Midbrain (tissue), 1 donor: ENCODE results near the gene CHEK1.

ENCODE experiments used
- DNase-seq: peaks from one replicate; lab custom pipeline; 2025; lab: John Stamatoyannopoulos, UW

CHEK1 gene

GRCh38 chr11:125626288-125626950, 1.5 kb downstream of the CHEK1 start:
- no peak for DNase-seq

- no peak for DNase-seq
Observed at GRCh38 chr11:125627236-125627910, 2.4 kb downstream of the CHEK1 start.

- DNase-seq = no peak
Observed at GRCh38 chr11:125637840-125638239, 12.9 kb downstream of the CHEK1 start.

- DNase-seq = no peak
Observed at GRCh38 chr11:125638315-125638714, 13.4 kb downstream of the CHEK1 start.

- no peak for DNase-seq
Observed at GRCh38 chr11:125645871-125646270, 20.9 kb downstream of the CHEK1 start.

- DNase-seq = no peak
Observed at GRCh38 chr11:125649465-125650166, 24.7 kb downstream of the CHEK1 start.

- no peak for DNase-seq
Observed at GRCh38 chr11:125662689-125663088, 37.7 kb downstream of the CHEK1 start.

- DNase-seq = no peak
Observed at GRCh38 chr11:125663910-125664309, 38.9 kb downstream of the CHEK1 start.

- no peak for DNase-seq
Observed at GRCh38 chr11:125667151-125667550, 42.2 kb downstream of the CHEK1 start.

GRCh38 chr11:125670172-125670571, 45.2 kb downstream of the CHEK1 start:
- DNase-seq = no peak

- DNase-seq = no peak
Observed at GRCh38 chr11:125671561-125671960, 46.6 kb downstream of the CHEK1 start.

- DNase-seq = no peak
Observed at GRCh38 chr11:125674210-125674609, 49.2 kb downstream of the CHEK1 start.

GRCh38 chr11:125675196-125675595, 50.2 kb downstream of the CHEK1 start:
- DNase-seq = no peak

GRCh38 chr11:125679397-125679796, 54.4 kb downstream of the CHEK1 start:
- no peak for DNase-seq

- DNase-seq = no peak
Observed at GRCh38 chr11:125679837-125680236, 54.9 kb downstream of the CHEK1 start.

- no peak for DNase-seq
Observed at GRCh38 chr11:125680747-125681146, 55.8 kb downstream of the CHEK1 start, which contains the start of gene ACRV1. TSS of gene ACRV1 (minus strand) at chr11:125680847. CDS start at chr11:125680780, 67 bp downstream.

- DNase-seq = no peak
Observed at GRCh38 chr11:125685228-125685627, 60.3 kb downstream of the CHEK1 start.

- DNase-seq = no peak
Observed at GRCh38 chr11:125688066-125688465, 63.1 kb downstream of the CHEK1 start.

GRCh38 chr11:125688632-125689031, 63.7 kb downstream of the CHEK1 start:
- DNase-seq = no peak

- no peak for DNase-seq
Observed at GRCh38 chr11:125689274-125689859, 64.4 kb downstream of the CHEK1 start.

- DNase-seq = no peak
Observed at GRCh38 chr11:125690006-125690405, 65.0 kb downstream of the CHEK1 start.

GRCh38 chr11:125692887-125693286, 67.9 kb downstream of the CHEK1 start:
- no peak for DNase-seq

GRCh38 chr11:125694951-125695350, 70.0 kb downstream of the CHEK1 start:
- DNase-seq = no peak
